Spleen (tissue), 7 donors: ENCODE data around the gene CSNK1G2.

Experiments used
- POLR2A ChIP-seq, 3 donors: fragments of 450-650 bp; IDR thresholded peaks; one replicate each; pipeline ENCODE4 v1.5.1; 2017; ENCODE audit warnings: antibody characterized with exemption in 3 of 3, mild to moderate bottlenecking in 1 of 3
- POLR2AphosphoS5 ChIP-seq, 3 donors: sonication (generic); formaldehyde crosslinking; IDR thresholded peaks; one replicate each; pipeline ENCODE4 v1.5.1; 2017; ENCODE audit warnings: antibody characterized with exemption in 3 of 3
- TF ChIP-seq, protein P1 (sequence below), 11 experiments: fragments of 200-600 bp in 7 of 11; fragments of 450-650 bp in 4 of 11; sonication (generic) in 4 of 11; IDR thresholded peaks in 8 of 11; conservative IDR thresholded peaks in 3 of 11; 1 replicate in 7 of 11; 2 replicates in 4 of 11; pipeline versions ENCODE4 v1.4.0 to v1.8.0; 2016 to 2021; ENCODE audit warnings: antibody characterized with exemption in 11 of 11, inconsistent platforms in 4 of 11, mild to moderate bottlenecking in 1 of 11
- donor health status: DM: no; HTN: no; CAD: no; lungs with moderate emphysema.
- donor health status: DM: no; HTN: no; CAD: no.
- donor health status: DM: no; HTN: no; CAD: no.

GRCh38 chr19:1952635-1953034, 11.7 kb downstream of the CSNK1G2 start:
- TF ChIP-seq POLR2AphosphoS5 (IDR thresholded peaks at IDR 0.05), result peak in 1 of 3 donors; percentile 39
- TF ChIP-seq, protein P1, sequence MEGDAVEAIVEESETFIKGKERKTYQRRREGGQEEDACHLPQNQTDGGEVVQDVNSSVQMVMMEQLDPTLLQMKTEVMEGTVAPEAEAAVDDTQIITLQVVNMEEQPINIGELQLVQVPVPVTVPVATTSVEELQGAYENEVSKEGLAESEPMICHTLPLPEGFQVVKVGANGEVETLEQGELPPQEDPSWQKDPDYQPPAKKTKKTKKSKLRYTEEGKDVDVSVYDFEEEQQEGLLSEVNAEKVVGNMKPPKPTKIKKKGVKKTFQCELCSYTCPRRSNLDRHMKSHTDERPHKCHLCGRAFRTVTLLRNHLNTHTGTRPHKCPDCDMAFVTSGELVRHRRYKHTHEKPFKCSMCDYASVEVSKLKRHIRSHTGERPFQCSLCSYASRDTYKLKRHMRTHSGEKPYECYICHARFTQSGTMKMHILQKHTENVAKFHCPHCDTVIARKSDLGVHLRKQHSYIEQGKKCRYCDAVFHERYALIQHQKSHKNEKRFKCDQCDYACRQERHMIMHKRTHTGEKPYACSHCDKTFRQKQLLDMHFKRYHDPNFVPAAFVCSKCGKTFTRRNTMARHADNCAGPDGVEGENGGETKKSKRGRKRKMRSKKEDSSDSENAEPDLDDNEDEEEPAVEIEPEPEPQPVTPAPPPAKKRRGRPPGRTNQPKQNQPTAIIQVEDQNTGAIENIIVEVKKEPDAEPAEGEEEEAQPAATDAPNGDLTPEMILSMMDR (IDR thresholded peaks at IDR 0.05 in 8 of 11, conservative IDR thresholded peaks at IDR 0.05 in 3 of 11), result no peak
- no peak for TF ChIP-seq POLR2A (IDR thresholded peaks at IDR 0.05)
